ENCODE measurements around the gene LRRK1. TPM values are rescaled to one million over a fixed set of nuclear protein-coding genes. Genes with fewer than 3 reads are reported as not detected.

Gene LRRK1
- total and polyA plus RNA-seq, 2 of the 13 experiments (the other 11 are each of a cell fraction or from before 2014, with no cell fraction given): 0.13 to 1.2 TPM

DNA sequence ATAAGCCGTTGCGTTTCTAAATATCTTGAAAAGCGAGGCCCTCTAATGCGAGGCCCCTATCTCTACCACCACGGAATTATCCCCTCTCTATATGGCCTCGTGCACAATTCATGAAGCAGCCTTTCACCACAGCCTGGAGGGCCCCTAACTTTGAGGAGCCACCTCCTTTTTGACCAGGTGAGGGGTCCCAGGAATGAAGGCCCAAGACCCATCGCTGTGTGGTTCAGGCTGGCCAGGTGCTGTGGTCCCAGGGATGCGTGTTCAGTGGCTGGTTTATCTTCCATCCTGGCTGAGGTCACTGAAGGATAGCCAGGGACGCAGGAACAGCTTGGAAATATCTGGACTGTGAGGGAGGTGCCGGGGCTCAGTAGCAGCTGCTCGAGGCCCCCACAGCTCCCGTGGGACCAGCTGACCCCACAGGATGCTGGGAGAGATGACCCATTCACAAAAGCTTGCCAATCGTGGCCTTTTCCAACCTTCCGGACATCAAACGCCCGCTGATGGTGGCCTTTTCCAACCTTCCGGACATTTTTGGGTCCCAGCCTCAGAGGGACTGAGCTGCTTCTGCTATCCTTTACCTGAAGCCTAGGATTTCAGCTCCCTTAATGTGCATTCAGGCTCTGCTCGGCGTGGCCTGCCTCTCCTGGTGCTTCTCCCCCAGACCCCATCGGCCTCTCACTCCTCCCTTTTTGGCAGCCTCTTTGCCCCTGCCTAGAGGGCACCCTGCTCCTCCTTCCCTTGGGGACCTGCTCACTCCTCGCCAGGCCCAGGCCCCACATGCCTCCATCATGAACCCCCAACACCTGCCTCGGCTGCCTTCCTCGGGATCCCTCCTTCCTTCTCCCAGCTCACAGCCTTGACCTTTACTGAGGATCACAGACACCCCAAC lies 191.8 kb downstream of the LRRK1 start:
- Histone ChIP-seq H3K27me3 (ENCODE audit: control insufficient read depth in 1 of 2, insufficient read depth in 2 of 2, low read length in 2 of 2) (peaks cover 10 to 57% of the 10 kb centered on the region in 2 experiments), H3K4me2 (ENCODE audit: low read depth, low read length) (no peak overlapping the region), H4K20me1 (ENCODE audit: insufficient read depth, low read length) (no peaks in the 10 kb centered on the region), H3K27ac (ENCODE audit: extremely low read length, insufficient read depth, low read length) (no peak overlapping the region), H3K4me1 (ENCODE audit: insufficient read depth, low read length) (peaks cover 24% of the 10 kb centered on the region), H3K79me2 (ENCODE audit: insufficient read depth, low read length) (no peaks in the 10 kb centered on the region), H3K36me3 (replicated peaks in 1 of 2; ENCODE audit: control insufficient read depth in 1 of 2, insufficient read depth in 2 of 2, low read length in 2 of 2) (no peaks in the 10 kb centered on the region), H3K9ac (ENCODE audit: insufficient read depth, low read depth, low read length) (no peak overlapping the region), H2AFZ (ENCODE audit: low read length) (no peak overlapping the region), H3K4me3 (replicated peaks in 1 of 3; ENCODE audit: insufficient read depth in 1 of 3, low read depth in 2 of 3, low read length in 3 of 3) (no peak overlapping the region), H3K9me3 (ENCODE audit: low read length) (no peaks in the 10 kb centered on the region)
- intact Hi-C loops (cut with micrococcal nuclease; ENCODE audit: unreplicated experiment) (no loop called here), in situ Hi-C loops (cut with HindIII; ENCODE audit: extremely low pct_ligation_motif_present, low pct_unique_long_range_greater_than_20kb) (no loop called here)
- no peak for ATAC-seq
- TF ChIP-seq U2AF1 (optimal IDR thresholded peaks at IDR 0.05; ENCODE audit: low read depth, low read length) (no peak), ERF (CRISPR knock-in tag; IDR thresholded peaks at IDR 0.05) (no peak), CEBPB (IDR thresholded peaks at IDR 0.05; ENCODE audit: borderline replicate concordance, low read depth, low read length) (no peak), MAFG (CRISPR knock-in tag; IDR thresholded peaks at IDR 0.05) (no peak), MAZ (IDR thresholded peaks at IDR 0.05; ENCODE audit: borderline replicate concordance, low read depth, low read length) (no peak), MAZ (CRISPR knock-in tag; IDR thresholded peaks at IDR 0.05; ENCODE audit: low read depth) (no peak), HHEX (CRISPR knock-in tag; IDR thresholded peaks at IDR 0.05) (no peak), ZNF326 (CRISPR knock-in tag; IDR thresholded peaks at IDR 0.05; ENCODE audit: borderline replicate concordance) (no peak), PAF1 (CRISPR knock-in tag; IDR thresholded peaks at IDR 0.05) (no peak)
- TF ChIP-seq, protein P1, sequence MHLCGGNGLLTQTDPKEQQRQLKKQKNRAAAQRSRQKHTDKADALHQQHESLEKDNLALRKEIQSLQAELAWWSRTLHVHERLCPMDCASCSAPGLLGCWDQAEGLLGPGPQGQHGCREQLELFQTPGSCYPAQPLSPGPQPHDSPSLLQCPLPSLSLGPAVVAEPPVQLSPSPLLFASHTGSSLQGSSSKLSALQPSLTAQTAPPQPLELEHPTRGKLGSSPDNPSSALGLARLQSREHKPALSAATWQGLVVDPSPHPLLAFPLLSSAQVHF (CRISPR knock-in tag; IDR thresholded peaks at IDR 0.05): no peak
- TF ChIP-seq, protein P2, sequence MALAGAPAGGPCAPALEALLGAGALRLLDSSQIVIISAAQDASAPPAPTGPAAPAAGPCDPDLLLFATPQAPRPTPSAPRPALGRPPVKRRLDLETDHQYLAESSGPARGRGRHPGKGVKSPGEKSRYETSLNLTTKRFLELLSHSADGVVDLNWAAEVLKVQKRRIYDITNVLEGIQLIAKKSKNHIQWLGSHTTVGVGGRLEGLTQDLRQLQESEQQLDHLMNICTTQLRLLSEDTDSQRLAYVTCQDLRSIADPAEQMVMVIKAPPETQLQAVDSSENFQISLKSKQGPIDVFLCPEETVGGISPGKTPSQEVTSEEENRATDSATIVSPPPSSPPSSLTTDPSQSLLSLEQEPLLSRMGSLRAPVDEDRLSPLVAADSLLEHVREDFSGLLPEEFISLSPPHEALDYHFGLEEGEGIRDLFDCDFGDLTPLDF (CRISPR knock-in tag; IDR thresholded peaks at IDR 0.05): no peak
- TF ChIP-seq, protein P3, sequence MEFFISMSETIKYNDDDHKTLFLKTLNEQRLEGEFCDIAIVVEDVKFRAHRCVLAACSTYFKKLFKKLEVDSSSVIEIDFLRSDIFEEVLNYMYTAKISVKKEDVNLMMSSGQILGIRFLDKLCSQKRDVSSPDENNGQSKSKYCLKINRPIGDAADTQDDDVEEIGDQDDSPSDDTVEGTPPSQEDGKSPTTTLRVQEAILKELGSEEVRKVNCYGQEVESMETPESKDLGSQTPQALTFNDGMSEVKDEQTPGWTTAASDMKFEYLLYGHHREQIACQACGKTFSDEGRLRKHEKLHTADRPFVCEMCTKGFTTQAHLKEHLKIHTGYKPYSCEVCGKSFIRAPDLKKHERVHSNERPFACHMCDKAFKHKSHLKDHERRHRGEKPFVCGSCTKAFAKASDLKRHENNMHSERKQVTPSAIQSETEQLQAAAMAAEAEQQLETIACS (CRISPR knock-in tag; IDR thresholded peaks at IDR 0.05): no peak
- 45% methylated on average over 19 of the region's 23 CpGs for WGBS (ENCODE audit: low lambda C conversion rate)
- no peak for FAIRE-seq
- DNase-seq (ENCODE audit: low spot score): no peak
- POLR2A ChIA-PET: no interaction called here
- CTCF ChIA-PET (ENCODE audit: low intra/inter-chr PET ratio, low total read pairs): no interaction called here
- no TSS peak for BruUV-seq (replicated peaks)
